Activated effector memory CD4-positive, alpha-beta T cell treated with anti-CD3 and anti-CD28 coated beads, Interleukin-2, amount 50 U/mL, for 16 hours (primary cell): ENCODE data around the gene ENSA.
"Not testable (repeated sequence)": the region's sequence is repeated elsewhere in the genome, so short reads cannot be mapped to it uniquely, and the experiment has no call there.

Experiments
- DNase-seq: peaks from one replicate; pipeline ENCODE4 v3.0.0-alpha.2; 2020

ENSA gene

DNA sequence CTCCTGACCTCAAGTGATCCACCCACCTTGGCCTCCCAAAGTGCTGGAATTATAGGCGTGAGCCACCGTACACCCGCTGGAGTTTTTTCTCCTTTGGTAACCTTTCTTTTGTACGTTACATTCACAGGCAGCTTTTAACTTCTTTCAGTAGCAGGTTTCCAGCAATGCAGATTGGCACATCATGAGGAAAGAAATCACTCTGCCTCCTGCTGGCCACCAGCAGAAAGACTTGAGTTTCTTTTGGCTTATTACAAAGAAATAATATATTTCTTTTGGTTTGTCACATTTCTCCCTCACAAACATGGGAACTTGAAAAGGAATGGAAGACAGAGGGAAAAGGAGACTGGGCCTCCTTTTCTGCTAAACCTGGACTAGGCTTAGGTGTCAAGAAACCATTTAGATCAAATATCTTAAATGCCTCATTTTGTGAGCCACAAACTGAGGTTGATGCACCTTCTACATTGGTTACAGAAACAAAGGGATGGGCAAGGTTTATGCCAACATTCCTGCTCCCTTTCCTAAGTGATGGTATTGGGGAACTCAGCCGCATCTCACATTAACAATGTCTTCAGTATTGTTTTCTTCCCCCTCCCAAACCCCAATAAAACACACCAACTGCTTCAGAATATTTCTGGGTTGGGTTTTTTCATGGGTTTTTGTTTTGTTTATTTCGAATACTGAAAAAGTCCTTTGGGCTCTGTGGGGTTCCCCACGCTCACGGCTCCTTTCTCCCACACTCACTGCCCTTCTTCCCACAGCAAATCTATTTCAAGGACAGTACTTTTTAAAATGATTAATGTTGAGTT, 7.7 kb downstream of the ENSA start:
- peak; percentile 83 for DNase-seq

GRCh38 chr1:150620919-150621318, 8.5 kb downstream of the ENSA start:
- DNase-seq = no peak

DNA sequence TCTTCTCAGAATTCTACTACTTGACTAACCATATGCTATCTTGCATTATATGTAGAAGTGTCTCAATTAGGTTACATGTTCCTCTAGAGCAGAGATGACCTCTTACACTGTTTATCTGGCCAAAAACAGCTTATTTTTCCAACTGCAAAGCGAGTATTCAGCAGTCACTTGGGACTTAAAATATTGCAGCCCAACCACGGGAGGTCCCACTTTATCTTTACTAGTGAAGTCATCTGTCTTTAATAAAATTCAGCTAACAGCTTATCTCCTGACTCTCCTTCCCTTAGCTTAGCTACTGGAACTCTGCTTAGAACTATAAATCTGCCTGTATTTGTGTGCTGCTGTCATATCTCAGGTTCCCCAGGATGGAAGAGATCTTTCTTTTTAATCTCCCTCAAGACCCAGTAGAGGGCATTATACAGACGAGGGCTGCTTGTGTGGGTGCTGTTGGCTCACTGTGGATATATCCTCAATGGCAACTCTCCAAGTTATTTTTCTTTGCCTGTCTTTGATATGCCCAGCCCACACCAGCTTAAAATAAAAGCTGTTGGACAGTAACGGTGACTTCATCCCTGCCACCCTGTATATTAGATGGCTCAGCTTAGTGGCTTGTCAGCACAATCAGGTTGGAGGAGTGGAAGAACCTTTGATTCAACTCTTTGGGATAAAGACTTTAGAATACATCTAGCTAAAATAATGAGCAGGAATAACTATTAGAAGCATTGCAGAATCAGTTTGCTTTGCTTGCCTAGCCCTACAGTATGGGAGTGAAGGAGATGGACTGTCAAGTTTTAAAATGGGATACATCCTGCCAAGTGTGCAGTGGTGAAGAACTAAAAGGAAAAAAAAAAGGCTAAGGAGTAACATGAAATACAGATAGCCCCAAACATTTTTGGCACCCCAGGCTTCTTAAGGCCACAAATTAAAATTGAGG, 9.6 kb downstream of the ENSA start:
- DNase-seq = no peak

- no peak for DNase-seq
Observed at GRCh38 chr1:150615346-150616201, 13.8 kb downstream of the ENSA start.

GRCh38 chr1:150613061-150613920, 16.1 kb downstream of the ENSA start:
- peak; percentile 80 for DNase-seq

DNA sequence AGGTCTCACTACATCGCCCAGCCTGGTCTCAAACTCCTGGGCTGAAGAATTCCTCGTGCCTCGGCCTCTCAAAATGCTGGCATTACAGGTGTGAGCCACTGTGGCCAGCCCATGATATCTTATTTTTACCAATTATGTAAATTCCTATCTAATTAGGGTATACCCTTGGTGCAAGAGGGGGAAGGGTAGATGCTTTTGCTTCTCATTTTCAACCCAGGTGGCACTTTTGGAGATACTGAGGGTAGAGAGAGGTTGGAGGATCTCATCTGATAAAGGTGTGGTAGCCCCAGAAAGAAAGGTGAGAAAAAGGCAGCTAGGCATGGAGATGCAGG, 17.4 kb downstream of the ENSA start:
- no peak for DNase-seq

- DNase-seq = no peak
Observed at GRCh38 chr1:150610576-150610975, 18.8 kb downstream of the ENSA start.

GRCh38 chr1:150609732-150610131, 19.7 kb downstream of the ENSA start:
- no peak for DNase-seq

GRCh38 chr1:150606463-150607142, 22.8 kb downstream of the ENSA start:
- DNase-seq = no peak

GRCh38 chr1:150605451-150605731, 24.0 kb downstream of the ENSA start:
- not testable (repeated sequence) for DNase-seq

- DNase-seq = no peak
Observed at GRCh38 chr1:150604226-150604588, 25.2 kb downstream of the ENSA start.

GRCh38 chr1:150603711-150604110, 25.7 kb downstream of the ENSA start:
- DNase-seq = no peak

- DNase-seq = not testable (repeated sequence)
Observed at GRCh38 chr1:150602372-150602771, 27.0 kb downstream of the ENSA start.

DNA sequence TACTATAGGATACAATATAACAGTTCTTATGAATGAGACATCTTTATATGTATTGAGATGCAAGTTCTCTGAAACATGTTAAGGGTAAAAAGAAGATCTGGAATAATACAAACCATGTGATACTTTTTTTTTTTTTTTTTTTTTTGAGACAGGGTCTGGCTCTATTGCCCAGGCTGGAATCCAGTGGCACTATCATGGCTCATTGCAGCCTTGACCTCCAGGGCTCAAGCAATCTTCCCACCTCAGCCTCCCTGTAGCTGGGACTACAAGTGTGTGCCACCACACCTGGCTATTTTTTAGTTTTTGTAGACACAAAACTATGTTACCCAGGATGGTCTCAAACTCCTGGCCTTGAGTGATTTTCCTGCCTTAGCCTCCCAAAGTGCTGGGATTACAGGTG, 27.9 kb downstream of the ENSA start:
- no peak for DNase-seq

- not testable (repeated sequence) for DNase-seq
Observed at GRCh38 chr1:150598346-150598745, 31.1 kb downstream of the ENSA start.

GRCh38 chr1:150596976-150597375, 32.4 kb downstream of the ENSA start:
- DNase-seq = no peak

DNA sequence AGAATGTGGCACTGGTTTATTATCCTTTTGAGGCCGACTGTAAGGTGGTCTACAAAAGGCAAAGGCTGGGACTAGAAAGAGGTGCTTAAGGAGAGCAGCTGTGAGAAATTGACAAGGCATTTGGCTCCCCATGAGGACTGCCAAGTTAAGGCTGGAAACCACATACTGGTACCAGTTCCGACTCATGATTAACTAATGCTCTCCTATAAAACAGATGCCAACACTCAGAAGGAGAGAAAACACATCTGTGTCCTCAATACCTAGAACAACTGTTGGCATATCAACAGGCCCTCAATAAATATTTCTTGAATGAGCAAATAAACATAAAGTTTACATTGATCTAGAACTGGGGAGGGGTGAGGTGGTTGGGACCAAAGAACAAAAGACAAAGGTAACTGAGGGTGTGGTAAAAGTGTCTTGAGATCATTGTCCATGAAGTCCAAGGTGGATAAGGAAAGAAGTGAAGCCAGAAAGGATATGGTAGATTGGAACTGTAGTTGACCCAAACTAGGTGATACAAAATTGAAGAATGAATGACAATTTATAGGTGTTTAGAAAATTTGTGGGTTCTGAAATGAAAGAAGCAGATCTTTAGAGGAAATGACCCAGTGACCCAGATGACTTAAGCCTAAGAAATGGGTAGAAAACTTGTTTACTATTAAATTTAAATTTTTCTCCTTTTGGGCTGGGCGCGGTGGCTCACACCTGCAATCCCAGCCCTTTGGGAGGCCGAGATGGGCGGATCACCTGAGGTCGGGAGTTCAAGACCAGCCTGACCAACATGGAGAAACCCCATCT, 33.1 kb downstream of the ENSA start:
- DNase-seq = no peak

GRCh38 chr1:150582371-150582770, 47.0 kb downstream of the ENSA start:
- DNase-seq = no peak

DNA sequence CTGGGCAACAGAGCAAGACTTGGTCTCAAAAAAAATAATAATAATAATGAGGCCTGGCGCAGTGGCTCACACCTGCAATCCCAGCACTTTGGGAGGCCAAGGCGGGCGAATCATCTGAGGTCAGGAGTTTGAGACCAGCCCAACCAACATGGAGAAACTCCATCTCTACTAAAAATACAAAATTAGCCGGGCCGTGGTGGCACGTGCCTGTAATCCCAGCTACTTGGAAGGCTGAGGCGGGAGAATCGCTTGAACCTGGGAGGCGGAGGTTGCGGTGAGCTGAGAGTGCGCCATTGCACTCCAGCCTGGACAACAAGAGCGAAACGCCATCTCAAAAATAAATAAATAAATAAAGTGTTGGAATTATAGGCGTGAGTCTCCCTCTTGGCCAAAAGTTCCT, 47.5 kb downstream of the ENSA start:
- DNase-seq = not testable (repeated sequence)

DNA sequence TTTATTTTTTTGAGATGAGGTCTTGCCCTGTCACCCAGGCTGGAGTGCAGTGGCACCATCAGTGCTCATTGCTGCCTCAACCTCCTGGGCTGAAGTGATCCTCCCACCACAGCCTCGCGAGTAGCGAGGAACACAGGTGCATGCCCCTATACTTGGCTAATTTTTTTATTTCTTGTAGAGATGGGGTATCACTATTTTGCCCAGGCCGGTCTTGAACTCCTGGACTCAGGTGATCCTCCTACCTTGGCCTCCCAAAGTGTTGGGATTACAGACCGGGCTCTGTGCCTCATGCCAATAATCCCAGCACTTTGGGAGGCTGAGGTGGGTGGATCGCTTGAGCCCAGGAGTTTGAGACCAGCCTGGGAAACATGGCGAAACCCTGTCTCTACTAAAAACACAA, 48.0 kb downstream of the ENSA start:
- DNase-seq = not testable (repeated sequence)

DNA sequence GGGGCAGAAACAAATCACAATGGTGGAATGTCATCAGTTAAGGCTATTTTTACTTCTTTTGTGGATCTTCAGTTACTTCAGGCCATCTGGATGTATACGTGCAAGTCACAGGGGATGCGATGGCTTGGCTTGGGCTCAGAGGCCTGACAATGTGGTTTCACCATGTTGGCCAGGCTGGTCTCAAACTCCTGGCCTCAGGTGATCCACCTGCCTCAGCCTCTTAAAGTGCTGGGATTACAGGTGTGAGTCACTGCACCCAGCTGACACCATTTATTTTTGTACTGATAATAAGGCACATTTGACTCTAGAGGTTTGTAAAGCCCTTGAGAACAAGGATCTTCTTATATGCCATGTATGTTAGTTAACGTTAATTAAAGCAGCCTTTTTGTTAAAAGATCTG, 48.4 kb downstream of the ENSA start:
- DNase-seq = not testable (repeated sequence)
